ENCODE results near the gene TYMP. TPM values are rescaled to one million over a fixed set of nuclear protein-coding genes. Genes with fewer than 3 reads are reported as not detected.

Gene TYMP
- total and polyA plus RNA-seq, 2 of the 8 experiments (the other 6 are each of a cell fraction or from before 2014, with no cell fraction given): 0.43 to 0.48 TPM

DNA sequence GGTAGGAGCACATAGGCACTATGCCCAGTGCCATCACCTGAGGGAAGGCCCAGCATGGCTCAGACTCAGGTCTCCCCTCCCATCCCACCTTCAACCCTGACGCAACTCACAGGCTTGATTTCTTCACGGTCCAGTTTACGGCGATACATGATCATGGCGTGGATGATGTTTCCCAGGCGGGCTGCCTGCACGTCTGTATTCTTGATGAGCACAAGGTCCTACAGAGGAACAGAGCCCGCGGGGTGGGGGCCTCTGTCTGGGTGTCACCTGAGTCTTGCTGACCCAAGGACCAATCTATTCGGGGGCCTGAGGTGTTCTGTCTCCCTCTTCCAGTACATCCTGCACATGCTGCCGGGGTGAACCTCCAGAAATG, 44.6 kb upstream of the TYMP start:
- H4K5ac ChIP-seq (ENCODE audit: insufficient read length, low read depth, low read length): no peak overlapping the region
- no peaks in the 10 kb centered on the region for H3K27me3 ChIP-seq (replicated peaks in 1 of 4; ENCODE audit: control insufficient read depth in 3 of 4, extremely low read depth in 1 of 4, insufficient read depth in 3 of 4, low read length in 3 of 4)
- H4K91ac ChIP-seq (replicated peaks; ENCODE audit: insufficient read length, low read length): no peak overlapping the region
- H2BK120ac ChIP-seq (replicated peaks; ENCODE audit: low read depth, low read length): no peak overlapping the region
- no peaks in the 10 kb centered on the region for H3K79me1 ChIP-seq (ENCODE audit: low read depth, low read length)
- no peak overlapping the region for H2AFZ ChIP-seq (ENCODE audit: low read length)
- H3K4me2 ChIP-seq (ENCODE audit: insufficient read depth in 1 of 2, low read depth in 2 of 2, low read length in 2 of 2): no peak overlapping the region
- H3K79me2 ChIP-seq (ENCODE audit: control insufficient read depth in 1 of 2, insufficient read depth in 2 of 2, low read length in 2 of 2): no peaks in the 10 kb centered on the region
- H2BK20ac ChIP-seq (ENCODE audit: low read length): no peak overlapping the region
- no peak overlapping the region for H3K4me3 ChIP-seq (ENCODE audit: extremely low read depth in 1 of 4, insufficient read depth in 2 of 4, low read depth in 3 of 4, low read length in 4 of 4)
- FAIRE-seq: no peak
- ChIA-PET POLR2A (ENCODE audit: partially characterized antibody) (interaction anchor here (1.1 to 5.4 kb wide), 2 partner anchors 10 to 24 kb away, joined by 3 to 37 read pairs; partner anchors contain the start of gene SYCE3), CTCF (ENCODE audit: partially characterized antibody) (interaction anchor here (0.6 to 8.1 kb wide), 13 partner anchors 10 to 128 kb away, joined by 3 to 84 read pairs (median 4); partner anchors contain the start of gene SYCE3)
- no peaks in the 10 kb centered on the region for H3K9me3 ChIP-seq (ENCODE audit: insufficient read depth in 2 of 2, low read depth in 1 of 2, low read length in 1 of 2)
- no peak overlapping the region for H2BK15ac ChIP-seq (ENCODE audit: low read length)
- H2BK12ac ChIP-seq (ENCODE audit: low read depth, low read length): no peak overlapping the region
- 85% methylated on average over 11 of the region's 11 CpGs; no CpG with 5 or more reads in 1 of the 2 experiments for WGBS, 2 experiments (ENCODE audit: extremely low coverage in 1 of 2, insufficient coverage in 1 of 2, insufficient read length in 1 of 2, insufficient replicate concordance in 2 of 2, low coverage in 1 of 2, low lambda C conversion rate in 2 of 2, missing lambda C conversion rate in 1 of 2)
- no peak overlapping the region for H3K23ac ChIP-seq (ENCODE audit: insufficient read length)
- H3K36me3 ChIP-seq (ENCODE audit: control insufficient read depth in 2 of 4, insufficient read depth in 4 of 4, low read length in 3 of 4): peaks cover 10 to 30% (median 22%) of the 10 kb centered on the region in 4 experiments; a peak in 7 of 8 replicates
- no peak overlapping the region for H4K8ac ChIP-seq (ENCODE audit: extremely low read depth, insufficient read depth, low read length)
- no peak overlapping the region for H3K14ac ChIP-seq (ENCODE audit: insufficient read length)
- H3K23me2 ChIP-seq (ENCODE audit: low read depth, low read length): no peaks in the 10 kb centered on the region
- no peak overlapping the region for H2BK5ac ChIP-seq (ENCODE audit: low read depth, low read length)
- TF ChIP-seq, protein P1, sequence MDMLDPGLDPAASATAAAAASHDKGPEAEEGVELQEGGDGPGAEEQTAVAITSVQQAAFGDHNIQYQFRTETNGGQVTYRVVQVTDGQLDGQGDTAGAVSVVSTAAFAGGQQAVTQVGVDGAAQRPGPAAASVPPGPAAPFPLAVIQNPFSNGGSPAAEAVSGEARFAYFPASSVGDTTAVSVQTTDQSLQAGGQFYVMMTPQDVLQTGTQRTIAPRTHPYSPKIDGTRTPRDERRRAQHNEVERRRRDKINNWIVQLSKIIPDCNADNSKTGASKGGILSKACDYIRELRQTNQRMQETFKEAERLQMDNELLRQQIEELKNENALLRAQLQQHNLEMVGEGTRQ (IDR thresholded peaks at IDR 0.05; ENCODE audit: low read length): no peak
- TF ChIP-seq, protein P2, sequence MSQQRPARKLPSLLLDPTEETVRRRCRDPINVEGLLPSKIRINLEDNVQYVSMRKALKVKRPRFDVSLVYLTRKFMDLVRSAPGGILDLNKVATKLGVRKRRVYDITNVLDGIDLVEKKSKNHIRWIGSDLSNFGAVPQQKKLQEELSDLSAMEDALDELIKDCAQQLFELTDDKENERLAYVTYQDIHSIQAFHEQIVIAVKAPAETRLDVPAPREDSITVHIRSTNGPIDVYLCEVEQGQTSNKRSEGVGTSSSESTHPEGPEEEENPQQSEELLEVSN (IDR thresholded peaks at IDR 0.05): no peak
- TF ChIP-seq GTF2F1 (IDR thresholded peaks at IDR 0.05; ENCODE audit: borderline replicate concordance, low read depth, low read length) (no peak), SUZ12 (IDR thresholded peaks at IDR 0.05; ENCODE audit: low read length) (no peak), MAFK (IDR thresholded peaks at IDR 0.05; ENCODE audit: low read depth, low read length) (no peak), EP300 (IDR thresholded peaks at IDR 0.05; ENCODE audit: borderline replicate concordance in 1 of 2, low read depth in 2 of 2, low read length in 2 of 2) (no peak), CHD2 (IDR thresholded peaks at IDR 0.05; ENCODE audit: low read length) (no peak), POU5F1 (IDR thresholded peaks at IDR 0.05; ENCODE audit: low read depth, low read length) (no peak), TEAD4 (IDR thresholded peaks at IDR 0.05; ENCODE audit: low read depth, low read length) (no peak), PHF8 (conservative IDR thresholded peaks at IDR 0.05; ENCODE audit: low read depth, low read length) (no peak), SAP30 (IDR thresholded peaks at IDR 0.05; ENCODE audit: insufficient read depth, insufficient replicate concordance, low read length) (no peak), SIX5 (IDR thresholded peaks at IDR 0.05; ENCODE audit: low read depth, low read length) (no peak)
- peaks cover 5 to 21% of the 10 kb centered on the region in 2 experiments for H4K20me1 ChIP-seq (replicated peaks in 1 of 2; ENCODE audit: control insufficient read depth in 1 of 2, insufficient read depth in 2 of 2, low read length in 2 of 2)
- H3K18ac ChIP-seq (ENCODE audit: extremely low read depth, low read length): no peak overlapping the region
- no peak overlapping the region for H3K56ac ChIP-seq (replicated peaks; ENCODE audit: insufficient read length, low read depth, low read length)
- H3K4ac ChIP-seq (replicated peaks; ENCODE audit: insufficient read length, low read depth, low read length): no peak overlapping the region
- no peak for DNase-seq (ENCODE audit: low read depth in 1 of 2, low spot score in 2 of 2)
- H3K27ac ChIP-seq (ENCODE audit: low read depth, low read length): no peak overlapping the region
- H2AK5ac ChIP-seq (ENCODE audit: low read depth, low read length): no peak overlapping the region
- H3K9ac ChIP-seq (replicated peaks in 1 of 4; ENCODE audit: extremely low read depth in 1 of 4, low read depth in 3 of 4, low read length in 3 of 4): no peak overlapping the region
- no peaks in the 10 kb centered on the region for H3K4me1 ChIP-seq (replicated peaks in 1 of 4; ENCODE audit: control insufficient read depth in 3 of 4, insufficient read depth in 4 of 4, low read length in 3 of 4)
